Activated naive CD8-positive, alpha-beta T cell treated with anti-CD3 and anti-CD28 coated beads, Interleukin-2, amount 50 U/mL, for 24 hours (primary cell): ENCODE measurements around the gene CFAP126.
"Not testable (repeated sequence)": the region's sequence is repeated elsewhere in the genome, so short reads cannot be mapped to it uniquely, and the experiment has no call there.

Source experiments
- ATAC-seq: fragments of 150-1000 bp; cut with Tn5 transposase; one replicate; pipeline ENCODE4 v1.10.0; 2021
- DNase-seq: peaks from one replicate; pipeline ENCODE4 v3.0.0; 2021
- H3K27ac Mint-ChIP-seq: one replicate; pipeline ENCODE4 v1.8.0; 2021; ENCODE audit warnings: mild to moderate bottlenecking, mixed read lengths
- H3K27me3 Mint-ChIP-seq: one replicate; pipeline ENCODE4 v1.8.0; 2021; ENCODE audit warnings: mixed read lengths
- H3K36me3 Mint-ChIP-seq: one replicate; pipeline ENCODE4 v1.8.0; 2021; ENCODE audit warnings: low read depth, mixed read lengths
- H3K4me1 Mint-ChIP-seq: one replicate; pipeline ENCODE4 v1.8.0; 2021; ENCODE audit warnings: mixed read lengths
- H3K4me3 Mint-ChIP-seq: one replicate; pipeline ENCODE4 v1.8.0; 2021; ENCODE audit warnings: mild to moderate bottlenecking, moderate library complexity, mixed read lengths
- H3K9me3 Mint-ChIP-seq: one replicate; pipeline ENCODE4 v1.8.0; 2021; ENCODE audit warnings: mixed read lengths

Gene CFAP126

GRCh38 chr1:161351482-161351881 is 16.2 kb downstream of the CFAP126 start:
- Mint-ChIP-seq H3K27ac (no peak overlapping the region), H3K27me3 (no peaks in the 10 kb centered on the region), H3K4me3 (no peak overlapping the region), H3K4me1 (peaks cover 3% of the 10 kb centered on the region), H3K9me3 (no peaks in the 10 kb centered on the region), H3K36me3 (peaks cover 24% of the 10 kb centered on the region)
- no peak for DNase-seq
- no peak for ATAC-seq

GRCh38 chr1:161350671-161351070 is 17.0 kb downstream of the CFAP126 start:
- Mint-ChIP-seq H3K27ac (no peak overlapping the region), H3K4me1 (peaks cover 3% of the 10 kb centered on the region), H3K36me3 (peaks cover 20% of the 10 kb centered on the region)

GRCh38 chr1:161342821-161343220 is 24.9 kb downstream of the CFAP126 start:
- DNase-seq (no peak), ATAC-seq (no peak)
- H3K27me3 Mint-ChIP-seq, result no peaks in the 10 kb centered on the region
- peaks cover 33% of the 10 kb centered on the region for H3K36me3 Mint-ChIP-seq
- no peaks in the 10 kb centered on the region for H3K9me3 Mint-ChIP-seq
- no peak overlapping the region for H3K4me3 Mint-ChIP-seq
- peaks cover 6% of the 10 kb centered on the region for H3K4me1 Mint-ChIP-seq
- no peak overlapping the region for H3K27ac Mint-ChIP-seq

More at GRCh38 chr1:161350671-161351070, 17.0 kb downstream of the CFAP126 start:
- no peak overlapping the region for H3K4me3 Mint-ChIP-seq
- H3K27me3 Mint-ChIP-seq, result no peaks in the 10 kb centered on the region
- ATAC-seq (no peak), DNase-seq (no peak)
- H3K9me3 Mint-ChIP-seq, result no peaks in the 10 kb centered on the region

GRCh38 chr1:161342177-161342576 is 25.5 kb downstream of the CFAP126 start:
- no peak overlapping the region for H3K27ac Mint-ChIP-seq
- ATAC-seq (no peak), DNase-seq (no peak)
- H3K27me3 Mint-ChIP-seq, result no peaks in the 10 kb centered on the region
- H3K36me3 Mint-ChIP-seq, result peaks cover 35% of the 10 kb centered on the region
- no peak overlapping the region for H3K4me3 Mint-ChIP-seq
- H3K4me1 Mint-ChIP-seq, result peaks cover 6% of the 10 kb centered on the region
- H3K9me3 Mint-ChIP-seq, result no peaks in the 10 kb centered on the region

- Mint-ChIP-seq H3K36me3 (peaks cover 37% of the 10 kb centered on the region), H3K9me3 (no peaks in the 10 kb centered on the region), H3K27me3 (no peaks in the 10 kb centered on the region), H3K27ac (no peak overlapping the region), H3K4me3 (no peak overlapping the region), H3K4me1 (peaks cover 6% of the 10 kb centered on the region)
- DNase-seq (no peak), ATAC-seq (no peak)
These were observed 31.9 kb downstream of the CFAP126 start for GRCh38 chr1:161335796-161336195.

GRCh38 chr1:161333166-161333565 is 34.5 kb downstream of the CFAP126 start:
- H3K36me3 Mint-ChIP-seq, result peaks cover 36% of the 10 kb centered on the region
- DNase-seq (no peak), ATAC-seq (no peak)

GRCh38 chr1:161330346-161330745 is 37.3 kb downstream of the CFAP126 start:
- DNase-seq (no peak), ATAC-seq (no peak)
- Mint-ChIP-seq H3K4me3 (no peak overlapping the region), H3K27me3 (no peaks in the 10 kb centered on the region), H3K27ac (no peak overlapping the region), H3K4me1 (no peaks in the 10 kb centered on the region), H3K9me3 (no peaks in the 10 kb centered on the region), H3K36me3 (peaks cover 32% of the 10 kb centered on the region)

More at GRCh38 chr1:161333166-161333565, 34.5 kb downstream of the CFAP126 start:
- no peaks in the 10 kb centered on the region for H3K9me3 Mint-ChIP-seq
- H3K4me3 Mint-ChIP-seq, result no peak overlapping the region
- H3K27ac Mint-ChIP-seq, result no peak overlapping the region
- H3K4me1 Mint-ChIP-seq, result peaks cover 3% of the 10 kb centered on the region
- no peaks in the 10 kb centered on the region for H3K27me3 Mint-ChIP-seq

- Mint-ChIP-seq H3K36me3 (peaks cover 13% of the 10 kb centered on the region), H3K27me3 (no peaks in the 10 kb centered on the region), H3K9me3 (no peaks in the 10 kb centered on the region), H3K4me3 (no peak overlapping the region), H3K4me1 (peaks cover 4% of the 10 kb centered on the region), H3K27ac (no peak overlapping the region)
- no peak for ATAC-seq
- no peak for DNase-seq
These were observed 43.7 kb downstream of the CFAP126 start for GRCh38 chr1:161324020-161324419.

- H3K9me3 Mint-ChIP-seq, H3K36me3 Mint-ChIP-seq, H3K27ac Mint-ChIP-seq, ATAC-seq, H3K27me3 Mint-ChIP-seq, DNase-seq: not testable (repeated sequence)
- Mint-ChIP-seq H3K4me3 (peak overlapping the region; percentile 97), H3K4me1 (peaks cover 23% of the 10 kb centered on the region)
These were observed 51.6 kb downstream of the CFAP126 start for GRCh38 chr1:161315841-161316674.
